ENCODE data around the gene LPP.

GRCh38 chr3:188691665-188692064, 537.7 kb downstream of the LPP start:
- TF ChIP-seq EZH2 (IDR thresholded peaks at IDR 0.05; ENCODE audit: borderline replicate concordance, low read length) (no peak), CTCF (IDR thresholded peaks at IDR 0.05; ENCODE audit: low read length) (no peak)
